Endothelial cell of umbilical vein (primary cell): ENCODE measurements around the gene ATP6V0A4. TPM values are rescaled to one million over a fixed set of nuclear protein-coding genes. Genes with fewer than 3 reads are reported as not detected.
"Not testable (repeated sequence)": the region's sequence is repeated elsewhere in the genome, so short reads cannot be mapped to it uniquely, and the experiment has no call there.

Experiments
- BruUV-seq: library from RNA; stranded (reverse); fragments of 400-500 nt; replicated peaks from 2 replicates; lab custom pipeline; 2021; lab: Mats Ljungman, UMichigan
- CTCF ChIA-PET: fragments of 300-600, 350-600 bp; sonication (Branson Sonifier 250); formaldehyde crosslinking; loops from one replicate; lab custom pipeline; 2021; ENCODE audit warnings: antibody characterized with exemption, inconsistent platforms; lab: Charles Lee
- POLR2A ChIA-PET: fragments of 300-600, 350-600 bp; sonication (Branson Sonifier 250); formaldehyde crosslinking; loops from one replicate; lab custom pipeline; 2021; ENCODE audit warnings: antibody characterized with exemption, inconsistent platforms; lab: Charles Lee
- DNase-seq: peaks from one replicate; pipeline ENCODE4 v3.0.0-alpha.2; 2011; ENCODE audit warnings: low read depth, low spot score
- FAIRE-seq: peaks from 2 replicates; lab custom pipeline; 2011; peaks lifted over from hg19 to GRCh38; lab: Jason Lieb, UNC
- H2AFZ ChIP-seq: 2 replicates; pipeline ENCODE4 v1.6.0; 2012; ENCODE audit warnings: low read depth, low read length, control low read depth, inconsistent platforms
- H3K27ac ChIP-seq: 2 replicates; pipeline ENCODE4 v1.5.1; 2011; ENCODE audit warnings: low read depth, mild to moderate bottlenecking, control low read depth, low read length, moderate library complexity; ENCODE audit not compliant: insufficient read depth
- H3K27me3 ChIP-seq, 2 experiments: 2 replicates each; pipeline versions ENCODE4 v1.6.0 to v1.6.1; 2011; ENCODE audit warnings: low read length in 2 of 2, mixed read lengths in 1 of 2; ENCODE audit not compliant: control insufficient read depth in 2 of 2, insufficient read depth in 2 of 2
- H3K36me3 ChIP-seq, 2 experiments: 2 replicates in 1 of 2; 3 replicates in 1 of 2; pipeline ENCODE4 v1.5.1; 2011; ENCODE audit warnings: low read length in 2 of 2, mild to moderate bottlenecking in 1 of 2, moderate library complexity in 1 of 2; ENCODE audit not compliant: control insufficient read depth in 2 of 2, insufficient read depth in 2 of 2; ENCODE audit errors: extremely low read depth in 1 of 2
- H3K4me1 ChIP-seq: 3 replicates; pipeline ENCODE4 v1.5.1; 2011; ENCODE audit warnings: mild to moderate bottlenecking, low read length; ENCODE audit not compliant: control insufficient read depth, insufficient read depth; ENCODE audit errors: extremely low read depth
- H3K4me2 ChIP-seq: 2 replicates; pipeline ENCODE4 v1.6.1; 2011; ENCODE audit warnings: low read length, control low read depth, mixed read lengths; ENCODE audit not compliant: insufficient read depth
- H3K4me3 ChIP-seq, 3 experiments: fragments of 200-600 bp in 1 of 3; sonication (generic), shearing (Covaris generic) in 1 of 3; replicated peaks in 1 of 3; 2 replicates each; pipeline ENCODE4 v1.5.1; 2011 to 2016; ENCODE audit warnings: control low read depth in 3 of 3, low read length in 3 of 3, mild to moderate bottlenecking in 2 of 3, inconsistent platforms in 1 of 3, low read depth in 1 of 3, moderate library complexity in 1 of 3; ENCODE audit not compliant: insufficient read depth in 1 of 3
- H3K79me2 ChIP-seq: 2 replicates; pipeline ENCODE4 v1.6.0; 2012; ENCODE audit warnings: low read length, inconsistent platforms; ENCODE audit not compliant: control insufficient read depth, insufficient read depth
- H3K9ac ChIP-seq: replicated peaks from 2 replicates; pipeline ENCODE3; 2011; ENCODE audit warnings: low read length, control low read depth; ENCODE audit not compliant: insufficient read depth; ENCODE audit errors: extremely low read depth
- H3K9me1 ChIP-seq: replicated peaks from 3 replicates; pipeline ENCODE4 v1.6.0; 2011; ENCODE audit warnings: mild to moderate bottlenecking, low read length; ENCODE audit not compliant: control insufficient read depth, insufficient read depth; ENCODE audit errors: extremely low read depth
- H3K9me3 ChIP-seq: replicated peaks from 2 replicates; pipeline ENCODE4 v1.5.1; 2012; ENCODE audit warnings: low read length, inconsistent platforms; ENCODE audit not compliant: control insufficient read depth, insufficient read depth
- H4K20me1 ChIP-seq: replicated peaks from 2 replicates; pipeline ENCODE3; 2011; ENCODE audit warnings: mild to moderate bottlenecking, low read length; ENCODE audit not compliant: control insufficient read depth, insufficient read depth; ENCODE audit errors: extremely low read depth
- EZH2 ChIP-seq: IDR thresholded peaks from 2 replicates; pipeline ENCODE4 v1.6.1; 2012; ENCODE audit warnings: borderline replicate concordance, low read depth, mild to moderate bottlenecking, moderate library complexity, low read length, inconsistent platforms; ENCODE audit not compliant: severe bottlenecking
- MAX ChIP-seq: IDR thresholded peaks from 2 replicates; pipeline ENCODE4 v1.6.1; 2011; ENCODE audit not compliant: insufficient read depth, insufficient read length
- MYC ChIP-seq: IDR thresholded peaks from one replicate; pipeline ENCODE4 v1.6.1; 2011; ENCODE audit warnings: mild to moderate bottlenecking, low read depth, low read length
- dilution Hi-C: fragments of 300-500 bp; cut with MboI; formaldehyde crosslinking; loops from one replicate; pipeline ENCODE4 v1.15.0; 2019; ENCODE audit warnings: low sequenced_read_pairs; ENCODE audit not compliant: extremely low pct_ligation_motif_present
- intact Hi-C: fragments of 100-400 bp; cut with micrococcal nuclease; formaldehyde crosslinking; loops from one replicate; pipeline ENCODE4 v1.10.0; 2022
- polyA plus RNA-seq, 4 experiments: library from polyadenylated mRNA; depleted of rRNA in 3 of 4; stranded (reverse) in 3 of 4; unstranded in 1 of 4; fragments of >200 nt; gene quantifications; 2 replicates each; pipeline versions ENCODE4 v1.2.1 to v1.2.3, GENCODE V29; 2011 to 2012; ENCODE audit warnings: missing spikeins in 1 of 4
- total RNA-seq: library from RNA; stranded (reverse); gene quantifications from 2 replicates; pipeline ENCODE4 v1.2.3, GENCODE V29; 2021

Gene ATP6V0A4
- total and polyA plus RNA-seq, 2 donors (not counting 3 experiments of a cell fraction or from before 2014, with no cell fraction given) = 0.07 to 0.24 TPM

GRCh38 chr7:138735399-138735798 lies 62.6 kb downstream of the ATP6V0A4 start:
- dilution Hi-C loops = no loop called here
- FAIRE-seq = no peak
- H3K27ac ChIP-seq = no peak overlapping the region
- H3K4me3 ChIP-seq = no peak overlapping the region
- H3K9me3 ChIP-seq = no peaks in the 10 kb centered on the region
- no peak overlapping the region for H3K9ac ChIP-seq
- H3K4me1 ChIP-seq = no peaks in the 10 kb centered on the region
- no peak overlapping the region for H3K4me2 ChIP-seq
- CTCF ChIA-PET = interaction anchor here (1.7 kb wide), 1 partner anchor 14 kb away, joined by 3 read pairs; no protein-coding TSS in a partner anchor
- no peaks in the 10 kb centered on the region for H4K20me1 ChIP-seq
- intact Hi-C loops = loop anchor here (5.0 kb wide), 1 partner anchor 1128 kb away; no protein-coding TSS in a partner anchor
- POLR2A ChIA-PET = no interaction called here
- H3K9me1 ChIP-seq = no peaks in the 10 kb centered on the region
- H3K27me3 ChIP-seq = no peaks in the 10 kb centered on the region
- TF ChIP-seq EZH2 (no peak), MYC (no peak), MAX (no peak)
- no peaks in the 10 kb centered on the region for H3K79me2 ChIP-seq
- no TSS peak for BruUV-seq
- H3K36me3 ChIP-seq = no peaks in the 10 kb centered on the region
- DNase-seq = no peak
- H2AFZ ChIP-seq = no peak overlapping the region

GRCh38 chr7:138731733-138732132 lies 66.3 kb downstream of the ATP6V0A4 start:
- FAIRE-seq, dilution Hi-C loops, H4K20me1 ChIP-seq, H3K36me3 ChIP-seq, intact Hi-C loops, H3K27me3 ChIP-seq, H3K79me2 ChIP-seq, H3K9me1 ChIP-seq, H3K4me3 ChIP-seq, DNase-seq, H3K9ac ChIP-seq, H2AFZ ChIP-seq, BruUV-seq, H3K27ac ChIP-seq, H3K9me3 ChIP-seq, H3K4me2 ChIP-seq, H3K4me1 ChIP-seq, CTCF ChIA-PET, POLR2A ChIA-PET: not testable (repeated sequence)
